DMS79 (cell line): ENCODE data around the gene DIS3L2.
"Not testable (repeated sequence)": the region's sequence is repeated elsewhere in the genome, so short reads cannot be mapped to it uniquely, and the experiment has no call there.

Experiments used
- DNase-seq: peaks from one replicate; lab custom pipeline; 2025; lab: John Stamatoyannopoulos, UW

DIS3L2 gene

DNA sequence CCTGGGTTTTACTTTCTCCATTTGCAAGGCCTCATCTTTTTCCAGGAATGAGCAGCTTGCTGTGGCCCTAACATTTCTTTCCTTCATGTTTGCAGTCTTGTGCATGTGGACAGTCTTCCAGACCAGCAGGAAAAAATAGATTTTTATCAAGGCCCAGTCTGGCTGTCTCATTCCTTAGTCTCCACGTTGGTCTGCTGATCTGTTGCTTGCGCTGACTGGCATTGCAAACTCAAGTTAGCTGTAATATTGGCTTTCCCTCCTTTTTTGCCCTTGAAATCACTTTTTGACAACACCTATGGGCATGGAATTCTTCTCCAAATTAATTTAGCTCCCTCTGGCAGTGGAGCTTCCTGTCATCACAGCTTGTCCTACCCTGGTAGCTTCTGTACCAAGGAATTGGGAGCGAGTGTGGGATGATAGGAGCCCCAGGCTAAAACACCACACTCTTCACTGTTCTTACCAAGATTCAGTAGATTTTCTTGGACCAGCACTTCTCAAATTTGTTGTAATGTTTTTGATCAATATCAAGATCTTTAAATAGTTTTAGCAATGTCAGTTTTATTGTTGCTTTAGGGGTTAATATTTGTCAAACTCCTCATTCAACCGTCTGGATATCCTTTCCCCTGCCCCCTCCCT is 48.2 kb downstream of the DIS3L2 start:
- no peak for DNase-seq

DNA sequence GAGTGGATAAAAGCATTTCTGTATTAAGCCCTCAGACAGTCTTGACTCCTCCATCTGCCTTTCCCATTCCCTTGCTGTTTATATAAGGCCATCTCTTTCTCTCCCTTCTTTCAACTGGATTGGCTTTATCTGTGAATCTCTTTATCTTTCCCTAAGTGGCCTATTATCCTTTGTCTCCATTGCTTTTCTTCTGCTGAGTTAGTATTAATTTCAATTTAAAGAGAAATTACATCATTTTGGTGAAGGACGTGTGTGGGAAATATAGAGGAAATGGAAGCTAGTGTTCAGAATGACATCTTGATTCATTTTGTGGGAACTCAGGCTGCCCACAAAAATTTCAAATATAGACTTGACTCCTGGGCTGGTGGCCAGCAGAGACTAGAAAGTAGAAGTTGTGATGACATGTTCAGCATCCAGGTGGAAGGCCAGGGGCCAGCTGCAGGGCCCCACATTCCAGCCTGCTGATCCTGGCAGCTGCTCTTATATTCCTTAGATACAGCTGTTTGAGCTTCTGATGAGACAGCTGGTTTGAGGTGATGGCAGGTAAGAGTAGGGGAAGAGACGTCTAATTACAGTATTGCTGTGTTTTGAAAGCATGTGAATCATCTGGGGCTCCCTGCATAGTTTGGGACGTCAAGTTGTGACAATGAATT is 52.3 kb downstream of the DIS3L2 start:
- DNase-seq = peak; percentile 29

GRCh38 chr2:232014681-232015080 is 53.2 kb downstream of the DIS3L2 start:
- DNase-seq = no peak

GRCh38 chr2:232018181-232018580 is 56.7 kb downstream of the DIS3L2 start:
- DNase-seq = no peak

DNA sequence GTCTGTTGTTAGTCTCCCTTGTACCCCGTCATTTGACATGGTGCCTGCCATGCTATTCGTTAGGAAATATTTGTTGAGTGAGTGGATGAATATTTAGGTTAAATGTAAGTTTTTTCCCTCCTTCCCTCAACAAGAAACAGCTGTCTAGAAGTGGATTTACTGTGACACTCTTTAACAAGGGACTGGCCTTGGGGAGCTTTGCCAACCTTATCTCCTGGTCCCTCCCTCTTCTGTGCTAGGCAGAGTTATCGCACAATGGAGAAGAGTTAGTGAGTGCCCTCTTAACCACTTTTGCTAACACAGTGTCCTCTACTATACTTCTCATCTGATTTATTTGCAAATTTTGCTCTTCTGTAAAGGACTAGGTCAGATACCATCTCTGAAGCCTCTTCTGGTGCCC is 61.2 kb downstream of the DIS3L2 start:
- no peak for DNase-seq

DNA sequence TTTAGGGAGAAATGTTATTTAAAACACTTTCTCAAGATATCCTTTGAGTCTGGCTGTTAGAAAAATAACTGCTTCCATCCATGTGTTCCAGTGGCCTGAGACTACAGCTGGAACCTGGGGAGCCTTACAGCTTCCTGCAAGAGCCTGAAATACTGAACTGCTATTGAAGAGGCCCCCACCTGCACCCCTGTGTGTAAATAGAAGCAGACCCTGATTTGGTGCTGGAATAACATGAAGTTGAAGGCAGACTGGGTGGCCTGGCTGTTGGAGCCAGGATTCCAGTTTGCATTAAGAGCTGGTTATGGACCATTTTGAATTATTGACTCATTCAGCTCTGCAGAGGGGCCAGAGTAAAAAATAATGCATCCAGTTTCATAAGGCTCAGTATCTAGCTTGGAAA is 61.9 kb downstream of the DIS3L2 start:
- no peak for DNase-seq

GRCh38 chr2:232024457-232024856 is 62.9 kb downstream of the DIS3L2 start:
- DNase-seq = no peak

DNA sequence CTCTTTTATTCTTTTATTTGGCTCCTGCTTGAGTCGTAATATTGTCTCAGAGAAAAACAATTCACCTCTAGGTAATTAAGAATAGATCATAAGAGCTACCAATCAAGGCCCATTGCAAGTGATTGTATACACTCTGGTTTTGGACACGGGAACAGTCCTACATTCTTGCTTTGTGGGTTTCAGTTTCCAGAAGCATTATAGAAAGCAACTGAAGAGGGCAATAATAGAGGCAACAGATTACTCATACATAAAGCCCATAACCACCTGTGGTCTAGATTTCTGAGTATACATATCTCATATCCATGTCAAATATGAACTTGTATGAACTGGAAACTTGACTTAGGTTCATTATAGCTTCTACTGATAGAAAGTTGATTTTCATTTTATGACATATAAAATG is 65.4 kb downstream of the DIS3L2 start:
- no peak for DNase-seq

DNA sequence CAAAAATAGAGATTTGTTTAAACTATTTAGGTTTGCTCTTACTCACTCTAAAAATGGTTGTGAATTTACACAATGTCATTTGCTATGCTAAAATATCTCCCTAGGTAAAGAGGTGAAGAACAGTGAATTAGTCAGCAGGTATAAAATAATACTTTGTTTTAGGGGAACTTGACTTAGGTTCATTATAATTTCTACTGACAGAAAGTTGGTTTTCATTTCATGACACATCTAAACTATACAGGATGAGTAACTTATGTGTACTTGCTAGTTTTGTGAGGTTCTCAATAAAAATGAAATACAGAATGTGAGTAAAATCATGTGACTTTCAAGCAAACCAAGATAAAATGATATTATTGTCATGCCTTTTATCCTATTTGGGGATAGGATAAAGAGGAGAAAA is 66.0 kb downstream of the DIS3L2 start:
- DNase-seq = no peak

GRCh38 chr2:232028071-232028470 is 66.6 kb downstream of the DIS3L2 start:
- no peak for DNase-seq

GRCh38 chr2:232028631-232029030 is 67.1 kb downstream of the DIS3L2 start:
- DNase-seq = no peak

DNA sequence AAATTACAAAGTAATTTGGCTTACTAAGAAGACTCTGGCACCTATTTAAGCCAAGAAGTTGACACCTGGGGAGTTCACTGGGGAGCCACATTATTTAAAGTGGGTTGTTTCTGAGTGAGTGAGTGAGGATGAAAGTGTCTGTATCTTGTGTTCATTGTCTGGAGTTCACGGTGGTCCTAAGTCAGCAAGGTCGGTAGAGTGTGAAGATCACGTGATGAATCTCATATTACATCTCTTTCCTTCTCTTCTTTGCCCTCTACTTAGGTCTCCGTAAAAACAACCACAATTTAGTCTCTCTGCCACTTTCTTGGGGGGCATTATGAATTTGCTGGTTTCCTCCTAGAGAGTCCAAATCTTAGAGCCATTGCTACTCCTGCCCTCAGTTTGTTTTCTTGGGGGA is 67.8 kb downstream of the DIS3L2 start:
- DNase-seq = no peak

DNA sequence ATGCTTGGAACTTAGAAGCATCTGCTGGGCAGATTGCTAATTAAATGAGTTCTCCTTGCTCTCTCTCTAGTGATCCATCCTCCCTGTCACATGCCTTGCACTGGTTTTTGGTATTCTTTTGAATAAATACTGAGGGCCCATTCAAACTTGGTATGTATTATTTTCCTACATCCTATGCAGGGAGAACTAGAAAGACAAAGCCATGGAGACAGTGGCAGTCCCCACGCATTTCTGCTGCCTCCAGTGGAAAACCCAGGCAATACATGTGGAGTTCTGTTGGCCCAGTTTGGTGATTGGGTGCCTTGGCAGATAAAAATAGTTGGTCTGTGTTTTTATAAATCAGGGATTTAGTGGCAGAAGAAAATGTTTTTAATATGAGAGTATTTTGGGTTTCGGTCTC is 68.7 kb downstream of the DIS3L2 start:
- DNase-seq = no peak

DNA sequence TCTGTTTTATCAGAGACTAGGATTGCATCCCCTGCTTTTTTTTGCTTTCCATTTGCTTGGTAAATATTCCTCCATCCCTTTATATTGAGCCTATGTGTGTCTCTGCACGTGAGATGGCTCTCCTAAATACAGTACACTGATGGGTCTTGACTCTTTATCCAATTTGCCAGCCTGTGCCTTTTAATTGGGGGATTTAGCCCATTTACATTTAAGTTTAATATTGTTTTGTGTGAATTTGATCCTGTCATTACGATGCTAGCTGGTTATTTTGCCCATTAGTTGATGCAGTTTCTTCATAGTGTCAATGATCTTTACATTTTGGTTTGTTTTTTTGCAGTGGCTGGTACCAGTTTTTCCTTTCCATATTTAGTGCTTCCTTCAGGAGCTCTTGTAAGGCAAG is 73.8 kb downstream of the DIS3L2 start:
- not testable (repeated sequence) for DNase-seq

- not testable (repeated sequence) for DNase-seq
Measured at GRCh38 chr2:232036876-232037275, 75.4 kb downstream of the DIS3L2 start.

GRCh38 chr2:232038251-232038880 is 76.9 kb downstream of the DIS3L2 start:
- DNase-seq = no peak

DNA sequence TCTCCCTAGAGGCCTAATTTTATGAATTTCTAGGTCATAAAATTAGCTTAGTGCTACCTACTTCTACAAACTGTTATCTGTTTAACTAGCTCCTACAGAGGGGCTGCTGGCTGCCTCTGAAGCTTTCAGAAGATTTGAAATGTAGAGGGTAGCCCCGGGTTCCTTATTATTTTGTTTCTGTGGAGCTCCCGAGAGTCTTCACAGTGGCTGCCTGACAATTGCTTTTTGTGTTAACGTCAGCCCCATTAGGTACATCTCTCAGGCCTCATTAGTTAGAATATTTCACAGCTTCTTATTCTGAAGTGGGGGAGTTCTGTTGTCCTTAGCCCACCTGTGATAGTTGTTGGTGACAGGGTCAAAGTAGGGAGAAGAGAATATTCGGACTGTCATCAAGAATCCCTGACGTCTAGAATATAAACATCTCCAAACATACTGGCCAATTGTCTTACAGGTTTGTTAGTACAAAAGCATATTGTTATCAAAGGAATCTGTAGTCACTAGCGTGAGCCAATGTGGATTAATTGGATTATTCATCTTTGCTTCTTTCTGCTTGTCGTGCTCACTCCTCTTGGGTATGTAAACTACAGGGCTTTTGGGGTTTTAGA is 77.5 kb downstream of the DIS3L2 start:
- DNase-seq = no peak

DNA sequence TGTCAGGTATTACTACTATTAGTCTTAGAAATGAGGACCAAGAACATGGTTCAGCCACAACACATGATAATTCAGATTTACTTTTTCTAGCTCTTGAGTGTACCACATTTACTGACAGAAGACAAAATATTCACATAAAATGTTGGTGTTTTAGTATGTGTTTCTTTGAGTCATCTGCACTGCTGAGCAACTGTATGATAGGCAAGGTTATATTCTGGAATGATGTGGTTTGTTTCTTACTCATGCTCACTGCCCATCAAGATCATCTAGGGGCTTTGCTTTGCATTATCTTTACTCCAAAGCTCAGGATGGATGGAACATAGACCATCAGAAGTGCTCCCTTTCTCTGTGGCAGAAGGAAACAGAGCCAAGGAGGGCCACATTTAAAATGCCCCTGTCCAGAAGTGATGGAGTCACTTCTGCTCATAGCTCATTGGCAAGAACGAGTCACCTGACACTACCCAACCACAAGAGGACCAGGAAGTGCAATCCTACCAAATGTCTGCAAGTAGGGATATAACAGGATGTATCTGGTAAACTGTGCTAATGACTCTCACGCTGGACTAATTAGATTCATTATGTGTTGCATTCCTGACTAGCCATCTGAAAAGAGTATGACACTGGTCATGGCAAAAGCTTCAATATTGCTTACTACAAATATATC is 81.5 kb downstream of the DIS3L2 start:
- no peak for DNase-seq

DNA sequence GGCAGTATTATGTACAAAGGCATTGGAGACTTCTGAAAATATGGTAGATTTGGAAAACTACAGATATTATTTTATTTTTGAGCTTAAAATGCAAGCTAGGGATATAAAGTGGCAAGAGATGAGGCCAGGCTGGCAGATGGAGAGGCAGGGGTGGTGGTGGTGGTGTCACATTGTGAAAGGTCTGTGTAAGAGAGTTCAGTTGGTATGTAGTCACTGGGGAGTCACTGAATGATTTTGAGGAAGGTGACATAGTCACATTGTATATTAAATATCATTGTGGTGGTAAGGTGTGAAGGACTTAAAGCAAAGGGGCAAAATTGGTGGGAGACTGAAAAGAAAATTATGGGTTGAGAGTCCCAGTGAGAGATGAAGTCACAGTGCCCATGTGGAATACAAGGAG is 82.5 kb downstream of the DIS3L2 start:
- no peak for DNase-seq

DNA sequence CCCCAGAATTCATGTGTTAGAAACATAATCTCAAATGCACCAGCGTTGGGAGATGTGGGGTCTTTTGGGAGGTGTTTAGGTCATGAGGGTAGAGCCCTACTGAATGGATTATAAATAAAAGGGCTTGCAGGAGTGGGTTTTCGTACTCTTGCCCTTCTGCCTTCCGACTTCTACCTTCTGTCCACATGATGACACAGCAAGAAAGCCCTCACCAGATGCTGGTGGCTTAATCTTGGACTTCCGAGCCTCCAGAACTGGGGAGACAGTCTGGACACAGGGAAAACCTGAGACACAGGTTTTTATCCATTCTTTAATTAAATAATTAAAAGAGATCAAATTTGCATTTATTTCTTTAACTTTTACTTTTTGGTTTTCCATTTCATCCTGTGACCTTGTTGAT is 87.8 kb downstream of the DIS3L2 start:
- no peak for DNase-seq

- DNase-seq = no peak
Measured at GRCh38 chr2:232052591-232052990, 91.1 kb downstream of the DIS3L2 start.

DNA sequence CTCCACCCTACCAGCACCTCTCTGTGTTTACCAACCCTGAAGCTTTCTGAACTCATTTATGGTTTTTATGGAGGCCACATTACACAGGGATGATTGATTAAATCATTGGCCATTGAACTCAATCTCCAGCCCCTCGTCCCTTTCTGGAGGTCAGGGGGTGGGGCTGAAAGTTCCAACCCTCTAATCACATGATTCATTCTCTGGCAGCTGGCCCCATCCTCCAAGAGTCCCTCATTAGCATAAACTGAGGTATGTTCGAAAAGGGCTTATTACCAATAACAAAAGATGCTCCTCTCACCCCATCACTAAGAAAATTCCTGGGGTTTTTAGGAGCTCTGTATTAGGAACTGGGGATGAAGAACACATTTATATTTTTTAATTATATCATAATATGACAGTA is 92.3 kb downstream of the DIS3L2 start:
- no peak for DNase-seq
